Measurements from ENCODE around the gene TSSK3.

TSSK3 gene

GRCh38 chr1:32364836-32365235 is 2.5 kb downstream of the TSSK3 start:
- no peak overlapping the region for H2BK120ac ChIP-seq (ENCODE audit: low read depth, low read length)
- H3K27ac ChIP-seq (replicated peaks; ENCODE audit: low read length) = no peak overlapping the region
- peaks cover 0 to 2% of the 10 kb centered on the region in 2 donors for H3K9me3 ChIP-seq (replicated peaks in 1 of 2; ENCODE audit: control insufficient read depth in 2 of 2, insufficient read depth in 1 of 2, low read depth in 1 of 2, low read length in 2 of 2)
- H3K79me1 ChIP-seq (ENCODE audit: low read depth, low read length) = no peaks in the 10 kb centered on the region
- no peak overlapping the region for H3K23ac ChIP-seq (ENCODE audit: low read depth, low read length, poor library complexity)
- H3K4ac ChIP-seq (ENCODE audit: low read length) = no peak overlapping the region
- no peak overlapping the region for H3K4me2 ChIP-seq (ENCODE audit: insufficient read depth, low read length, poor library complexity, severe bottlenecking)
- WGBS, 2 donors (ENCODE audit: extremely low coverage in 2 of 2, insufficient read length in 2 of 2, insufficient replicate concordance in 1 of 2) = no CpG with 5 or more reads among the region's 5 CpGs
- H2BK15ac ChIP-seq (ENCODE audit: low read length) = no peak overlapping the region
- no peak for DNase-seq (ENCODE audit: low spot score)
- peaks cover 0 to 4% of the 10 kb centered on the region in 2 donors for H3K4me1 ChIP-seq (ENCODE audit: control insufficient read depth in 2 of 2, insufficient read depth in 1 of 2, low read depth in 1 of 2, low read length in 2 of 2)
- H2BK12ac ChIP-seq (ENCODE audit: low read length) = no peak overlapping the region
- peaks cover 45 to 79% of the 10 kb centered on the region in 2 donors for H3K36me3 ChIP-seq (replicated peaks in 1 of 2; ENCODE audit: control insufficient read depth in 2 of 2, insufficient read depth in 2 of 2, low read length in 2 of 2)
- no peak overlapping the region for H2AK5ac ChIP-seq (ENCODE audit: low read depth, low read length)
- no peak overlapping the region for H4K91ac ChIP-seq (ENCODE audit: low read depth, low read length, poor library complexity)
- H3K27me3 ChIP-seq (ENCODE audit: control insufficient read depth in 3 of 3, insufficient read depth in 3 of 3, low read depth in 1 of 3, low read length in 3 of 3) = peaks cover 0 to 7% (median 0%) of the 10 kb centered on the region in 3 experiments
- no peak overlapping the region for H3K9ac ChIP-seq (ENCODE audit: low read depth, low read length, poor library complexity)
- H2AFZ ChIP-seq (ENCODE audit: low read length) = no peak overlapping the region
- H3K18ac ChIP-seq (ENCODE audit: low read length) = no peak overlapping the region
- no peak overlapping the region for H3K14ac ChIP-seq (ENCODE audit: low read length)
- H4K8ac ChIP-seq (ENCODE audit: low read depth, low read length) = no peak overlapping the region
- no peak overlapping the region for H3K4me3 ChIP-seq (ENCODE audit: low read length in 2 of 2)
- no peak overlapping the region for H2BK5ac ChIP-seq (ENCODE audit: low read length)

- no peak overlapping the region for H3K4me2 ChIP-seq (ENCODE audit: insufficient read depth, low read length, poor library complexity, severe bottlenecking)
- H3K27ac ChIP-seq (replicated peaks; ENCODE audit: low read length) = no peak overlapping the region
- no peak overlapping the region for H4K91ac ChIP-seq (ENCODE audit: low read depth, low read length, poor library complexity)
- peaks cover 0 to 7% (median 0%) of the 10 kb centered on the region in 3 experiments for H3K27me3 ChIP-seq (ENCODE audit: control insufficient read depth in 3 of 3, insufficient read depth in 3 of 3, low read depth in 1 of 3, low read length in 3 of 3)
- no peak overlapping the region for H2AK5ac ChIP-seq (ENCODE audit: low read depth, low read length)
- no peak overlapping the region for H3K23ac ChIP-seq (ENCODE audit: low read depth, low read length, poor library complexity)
- H3K36me3 ChIP-seq (replicated peaks in 1 of 2; ENCODE audit: control insufficient read depth in 2 of 2, insufficient read depth in 2 of 2, low read length in 2 of 2) = peaks cover 45 to 83% of the 10 kb centered on the region in 2 donors
- no peak overlapping the region for H4K8ac ChIP-seq (ENCODE audit: low read depth, low read length)
- no peak overlapping the region for H2BK5ac ChIP-seq (ENCODE audit: low read length)
- H3K79me1 ChIP-seq (ENCODE audit: low read depth, low read length) = no peaks in the 10 kb centered on the region
- WGBS, 2 donors (ENCODE audit: extremely low coverage in 2 of 2, insufficient read length in 2 of 2, insufficient replicate concordance in 1 of 2) = no CpG with 5 or more reads among the region's 6 CpGs
- no peak for DNase-seq (ENCODE audit: low spot score)
- H3K4me3 ChIP-seq (ENCODE audit: low read length in 2 of 2) = no peak overlapping the region
- H2AFZ ChIP-seq (ENCODE audit: low read length) = no peak overlapping the region
- H3K18ac ChIP-seq (ENCODE audit: low read length) = no peak overlapping the region
- peaks cover 0 to 4% of the 10 kb centered on the region in 2 donors for H3K4me1 ChIP-seq (ENCODE audit: control insufficient read depth in 2 of 2, insufficient read depth in 1 of 2, low read depth in 1 of 2, low read length in 2 of 2)
- H3K9ac ChIP-seq (ENCODE audit: low read depth, low read length, poor library complexity) = no peak overlapping the region
- no peak overlapping the region for H3K4ac ChIP-seq (ENCODE audit: low read length)
- no peak overlapping the region for H3K14ac ChIP-seq (ENCODE audit: low read length)
- no peak overlapping the region for H2BK120ac ChIP-seq (ENCODE audit: low read depth, low read length)
- H3K9me3 ChIP-seq (replicated peaks in 1 of 2; ENCODE audit: control insufficient read depth in 2 of 2, insufficient read depth in 1 of 2, low read depth in 1 of 2, low read length in 2 of 2) = peaks cover 0 to 2% of the 10 kb centered on the region in 2 donors
- H2BK12ac ChIP-seq (ENCODE audit: low read length) = no peak overlapping the region
- no peak overlapping the region for H2BK15ac ChIP-seq (ENCODE audit: low read length)
These were observed 3.1 kb downstream of the TSSK3 start for GRCh38 chr1:32365445-32365844.

GRCh38 chr1:32367912-32368635 is 5.7 kb downstream of the TSSK3 start:
- H2BK5ac ChIP-seq (ENCODE audit: low read length) = no peak overlapping the region
- no peak overlapping the region for H4K91ac ChIP-seq (ENCODE audit: low read depth, low read length, poor library complexity)
- no peak overlapping the region for H2AK5ac ChIP-seq (ENCODE audit: low read depth, low read length)
- no peaks in the 10 kb centered on the region for H3K79me1 ChIP-seq (ENCODE audit: low read depth, low read length)
- no peak overlapping the region for H2BK12ac ChIP-seq (ENCODE audit: low read length)
- H3K9ac ChIP-seq (ENCODE audit: low read depth, low read length, poor library complexity) = no peak overlapping the region
- H3K27me3 ChIP-seq (ENCODE audit: control insufficient read depth in 3 of 3, insufficient read depth in 3 of 3, low read depth in 1 of 3, low read length in 3 of 3) = no peaks in the 10 kb centered on the region
- no peaks in the 10 kb centered on the region for H3K4me1 ChIP-seq (ENCODE audit: control insufficient read depth in 2 of 2, insufficient read depth in 1 of 2, low read depth in 1 of 2, low read length in 2 of 2)
- WGBS, 2 donors (ENCODE audit: extremely low coverage in 2 of 2, insufficient read length in 2 of 2, insufficient replicate concordance in 1 of 2) = no CpG with 5 or more reads among the region's 7 CpGs
- no peak overlapping the region for H2AFZ ChIP-seq (ENCODE audit: low read length)
- no peaks in the 10 kb centered on the region for H3K9me3 ChIP-seq (replicated peaks in 1 of 2; ENCODE audit: control insufficient read depth in 2 of 2, insufficient read depth in 1 of 2, low read depth in 1 of 2, low read length in 2 of 2)
- H3K4ac ChIP-seq (ENCODE audit: low read length) = no peak overlapping the region
- no peak overlapping the region for H2BK15ac ChIP-seq (ENCODE audit: low read length)
- no peak overlapping the region for H3K14ac ChIP-seq (ENCODE audit: low read length)
- H3K18ac ChIP-seq (ENCODE audit: low read length) = no peak overlapping the region
- DNase-seq (ENCODE audit: low spot score) = no peak
- no peak overlapping the region for H4K8ac ChIP-seq (ENCODE audit: low read depth, low read length)
- H3K4me2 ChIP-seq (ENCODE audit: insufficient read depth, low read length, poor library complexity, severe bottlenecking) = no peak overlapping the region
- H3K23ac ChIP-seq (ENCODE audit: low read depth, low read length, poor library complexity) = no peak overlapping the region
- no peak overlapping the region for H3K27ac ChIP-seq (replicated peaks; ENCODE audit: low read length)
- H3K4me3 ChIP-seq (ENCODE audit: low read length in 2 of 2) = no peak overlapping the region
- peaks cover 55 to 89% of the 10 kb centered on the region in 2 donors for H3K36me3 ChIP-seq (replicated peaks in 1 of 2; ENCODE audit: control insufficient read depth in 2 of 2, insufficient read depth in 2 of 2, low read length in 2 of 2)
- no peak overlapping the region for H2BK120ac ChIP-seq (ENCODE audit: low read depth, low read length)

- Histone ChIP-seq H3K79me1 (ENCODE audit: low read depth, low read length) (no peaks in the 10 kb centered on the region), H3K9ac (ENCODE audit: low read depth, low read length, poor library complexity) (no peak overlapping the region), H3K4me2 (ENCODE audit: insufficient read depth, low read length, poor library complexity, severe bottlenecking) (no peak overlapping the region), H2BK15ac (ENCODE audit: low read length) (no peak overlapping the region), H3K27me3 (ENCODE audit: control insufficient read depth in 3 of 3, insufficient read depth in 3 of 3, low read depth in 1 of 3, low read length in 3 of 3) (no peaks in the 10 kb centered on the region), H2BK12ac (ENCODE audit: low read length) (no peak overlapping the region), H3K14ac (ENCODE audit: low read length) (no peak overlapping the region), H4K8ac (ENCODE audit: low read depth, low read length) (no peak overlapping the region), H3K4me3 (ENCODE audit: low read length in 2 of 2) (no peak overlapping the region), H2BK120ac (ENCODE audit: low read depth, low read length) (no peak overlapping the region), H3K27ac (replicated peaks; ENCODE audit: low read length) (no peak overlapping the region), H2AFZ (ENCODE audit: low read length) (no peak overlapping the region), H3K18ac (ENCODE audit: low read length) (no peak overlapping the region), H3K36me3 (replicated peaks in 1 of 2; ENCODE audit: control insufficient read depth in 2 of 2, insufficient read depth in 2 of 2, low read length in 2 of 2) (peaks cover 49 to 94% of the 10 kb centered on the region in 2 donors), H3K4ac (ENCODE audit: low read length) (no peak overlapping the region), H4K91ac (ENCODE audit: low read depth, low read length, poor library complexity) (no peak overlapping the region), H2BK5ac (ENCODE audit: low read length) (no peak overlapping the region), H3K4me1 (ENCODE audit: control insufficient read depth in 2 of 2, insufficient read depth in 1 of 2, low read depth in 1 of 2, low read length in 2 of 2) (no peaks in the 10 kb centered on the region), H2AK5ac (ENCODE audit: low read depth, low read length) (no peak overlapping the region), H3K9me3 (replicated peaks in 1 of 2; ENCODE audit: control insufficient read depth in 2 of 2, insufficient read depth in 1 of 2, low read depth in 1 of 2, low read length in 2 of 2) (no peaks in the 10 kb centered on the region), H3K23ac (ENCODE audit: low read depth, low read length, poor library complexity) (no peak overlapping the region)
- DNase-seq (ENCODE audit: low spot score) = no peak
- no CpG with 5 or more reads among the region's 5 CpGs for WGBS, 2 donors (ENCODE audit: extremely low coverage in 2 of 2, insufficient read length in 2 of 2, insufficient replicate concordance in 1 of 2)
These were observed 9.9 kb downstream of the TSSK3 start for GRCh38 chr1:32372149-32372756.

All from neuronal stem cell (in vitro differentiated cells).